NCI-H146 treated with DMSO at 0.1 percent for 48 hours (cell line): ENCODE data around the gene SH3GL1.

Experiments used
- DNase-seq: peaks from one replicate; lab custom pipeline; 2025; ENCODE audit not compliant: unreplicated experiment; lab: John Stamatoyannopoulos, UW

Gene SH3GL1

DNA sequence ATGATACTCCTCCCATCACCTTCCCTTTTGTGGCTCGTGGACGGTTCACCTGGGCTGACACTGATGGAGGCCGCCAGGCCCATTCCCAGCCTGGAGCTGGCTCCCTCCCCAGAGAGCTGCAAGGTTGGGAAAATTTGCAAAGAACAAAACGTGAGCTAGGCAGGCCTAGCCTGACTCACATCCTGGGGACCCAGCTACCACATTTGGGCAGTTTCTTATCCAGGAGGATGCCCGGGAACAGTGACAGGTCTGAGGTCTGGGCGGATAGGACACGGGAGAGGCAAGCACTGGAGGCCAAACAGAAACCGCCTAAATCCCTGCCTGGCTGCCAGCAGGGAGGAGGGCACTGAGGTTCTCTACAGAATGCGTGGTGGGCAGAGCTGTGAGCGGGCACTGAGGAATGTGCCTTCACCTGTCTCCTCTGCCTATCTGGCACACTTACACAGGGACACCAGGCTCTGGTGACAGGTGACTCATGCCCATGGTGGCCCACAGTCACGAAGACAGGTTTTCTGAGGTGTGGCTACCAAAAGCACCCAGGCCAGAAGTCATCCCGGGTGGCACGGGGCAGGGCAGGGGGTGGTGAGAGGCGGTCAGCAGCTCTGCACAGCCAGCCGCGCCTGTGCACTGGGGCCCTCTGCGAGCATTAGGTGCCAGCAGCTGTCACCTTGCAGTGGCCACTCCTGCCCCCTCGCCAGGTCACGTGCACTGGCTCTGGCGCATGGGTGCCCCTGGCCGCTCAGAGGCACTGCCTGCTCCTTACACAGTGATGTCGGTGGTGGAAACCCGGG, 23.2 kb downstream of the SH3GL1 start:
- DNase-seq: no peak

DNA sequence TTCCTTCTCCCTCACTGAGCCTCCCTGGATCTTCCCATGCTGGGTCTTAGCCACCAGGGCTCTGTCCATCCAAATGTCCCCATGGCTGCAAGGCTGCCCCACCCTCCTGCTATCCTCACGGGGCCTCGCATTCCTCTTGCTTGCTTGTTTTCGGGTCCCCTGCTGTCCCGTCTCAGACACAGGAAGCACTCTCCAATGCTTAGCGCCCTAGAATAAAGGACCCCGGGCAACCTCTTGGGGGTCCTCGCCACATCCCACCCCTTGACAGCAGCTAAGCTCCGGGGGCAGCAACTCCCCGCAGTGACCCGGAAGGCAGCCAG, 23.7 kb downstream of the SH3GL1 start:
- DNase-seq: no peak

DNA sequence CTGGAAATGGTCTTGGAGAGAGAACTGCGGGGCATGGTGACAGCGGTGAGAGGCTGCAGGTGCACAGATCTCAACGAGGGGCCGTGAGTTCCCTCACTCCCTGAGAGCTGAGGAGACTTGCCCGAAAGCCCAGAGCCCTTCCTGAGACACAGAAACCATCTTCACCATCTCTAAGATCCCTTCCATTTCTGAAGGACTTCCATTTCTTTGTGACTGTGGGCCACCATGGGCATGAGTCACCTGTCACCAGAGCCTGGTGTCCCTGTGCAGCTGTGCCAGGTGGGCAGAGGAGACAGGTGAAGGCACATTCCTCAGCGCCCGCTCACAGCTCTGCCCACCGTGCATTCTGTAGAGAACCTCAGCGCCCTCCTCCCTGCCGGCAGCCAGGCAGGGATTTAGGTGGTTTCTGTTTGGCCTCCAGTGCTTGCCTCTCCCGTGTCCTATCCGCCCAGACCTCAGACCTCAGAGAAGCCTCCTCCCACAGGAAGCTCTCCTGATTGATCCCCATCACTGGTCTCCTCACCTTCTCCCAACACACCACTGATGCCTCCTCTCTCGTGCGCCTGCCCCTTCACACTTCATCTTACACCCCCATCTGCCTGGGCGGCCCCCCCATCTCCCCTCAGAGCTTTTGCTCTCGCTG, 24.2 kb downstream of the SH3GL1 start:
- no peak for DNase-seq

DNA sequence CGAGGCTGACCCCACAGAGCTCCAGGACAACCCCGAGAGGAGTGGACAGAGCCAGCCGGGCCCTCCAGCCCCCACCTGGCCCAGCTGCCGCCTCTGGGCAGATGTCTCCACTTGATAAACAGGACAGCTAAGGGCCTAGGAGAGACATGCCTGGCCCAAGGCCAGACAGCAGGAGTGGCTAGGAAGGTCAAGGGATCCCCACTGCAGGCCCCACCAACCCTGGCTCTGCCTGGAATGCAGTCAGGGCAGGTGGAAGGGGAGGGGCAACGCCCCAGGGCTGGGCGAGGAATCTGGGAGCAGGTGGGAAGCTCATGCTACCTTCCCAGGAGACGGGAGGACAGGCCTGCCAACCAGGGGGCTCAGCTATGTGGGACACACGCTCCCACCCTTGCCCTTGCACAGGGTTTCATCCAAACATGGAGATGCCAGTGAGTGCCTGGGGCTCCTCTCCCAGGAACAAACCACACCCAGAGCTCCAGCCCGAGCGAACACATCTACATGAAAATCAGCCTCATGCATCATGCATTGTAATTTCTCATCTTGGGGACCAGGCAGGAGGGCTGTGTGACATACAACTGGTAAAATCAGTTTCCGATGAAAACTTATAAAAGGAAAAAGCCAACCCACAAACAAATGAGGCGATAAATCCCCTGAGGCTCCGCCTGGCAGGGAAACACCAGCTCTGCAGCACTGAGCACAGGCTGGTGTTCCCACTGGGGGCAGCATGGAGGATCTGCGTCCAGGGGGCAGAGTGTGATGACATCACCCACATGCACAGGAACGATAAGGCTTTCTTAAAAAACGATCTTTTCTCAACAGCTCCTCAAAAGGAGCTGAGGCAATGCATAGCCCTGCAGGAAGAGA, 25.0 kb downstream of the SH3GL1 start:
- peak; percentile 4 for DNase-seq

DNA sequence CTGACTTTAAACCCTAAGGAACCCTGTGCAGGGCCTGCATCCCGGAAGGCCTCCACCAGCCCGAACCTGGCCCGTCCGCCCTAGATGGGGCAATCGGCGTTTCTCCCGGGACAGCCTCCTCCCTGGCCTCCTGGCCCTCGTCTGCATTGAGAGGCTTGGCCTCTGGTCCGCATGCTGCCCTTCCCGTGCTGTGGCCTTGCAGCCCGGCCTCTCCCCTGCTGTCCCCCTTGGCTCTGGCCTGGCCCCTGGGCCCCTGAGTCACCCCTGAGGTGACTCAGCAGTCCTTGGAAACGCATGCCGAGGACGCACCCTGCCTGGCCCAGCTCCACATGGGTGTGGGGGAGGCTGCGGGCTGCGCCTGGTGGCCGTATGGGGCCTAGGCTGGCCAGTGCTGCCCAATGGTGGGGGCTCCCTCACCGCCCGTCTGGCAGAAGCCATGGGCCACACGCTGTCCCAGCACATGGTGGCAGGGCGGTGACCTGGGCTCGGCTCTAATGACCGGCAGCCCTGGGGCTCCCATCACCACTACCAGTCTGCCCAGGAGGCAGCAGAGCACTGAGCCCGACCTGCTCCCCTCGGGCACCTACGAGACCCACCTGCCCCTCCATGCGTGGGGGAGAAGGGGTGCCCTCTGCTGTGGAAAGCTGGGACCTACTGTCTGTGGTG, 25.7 kb downstream of the SH3GL1 start:
- no peak for DNase-seq

DNA sequence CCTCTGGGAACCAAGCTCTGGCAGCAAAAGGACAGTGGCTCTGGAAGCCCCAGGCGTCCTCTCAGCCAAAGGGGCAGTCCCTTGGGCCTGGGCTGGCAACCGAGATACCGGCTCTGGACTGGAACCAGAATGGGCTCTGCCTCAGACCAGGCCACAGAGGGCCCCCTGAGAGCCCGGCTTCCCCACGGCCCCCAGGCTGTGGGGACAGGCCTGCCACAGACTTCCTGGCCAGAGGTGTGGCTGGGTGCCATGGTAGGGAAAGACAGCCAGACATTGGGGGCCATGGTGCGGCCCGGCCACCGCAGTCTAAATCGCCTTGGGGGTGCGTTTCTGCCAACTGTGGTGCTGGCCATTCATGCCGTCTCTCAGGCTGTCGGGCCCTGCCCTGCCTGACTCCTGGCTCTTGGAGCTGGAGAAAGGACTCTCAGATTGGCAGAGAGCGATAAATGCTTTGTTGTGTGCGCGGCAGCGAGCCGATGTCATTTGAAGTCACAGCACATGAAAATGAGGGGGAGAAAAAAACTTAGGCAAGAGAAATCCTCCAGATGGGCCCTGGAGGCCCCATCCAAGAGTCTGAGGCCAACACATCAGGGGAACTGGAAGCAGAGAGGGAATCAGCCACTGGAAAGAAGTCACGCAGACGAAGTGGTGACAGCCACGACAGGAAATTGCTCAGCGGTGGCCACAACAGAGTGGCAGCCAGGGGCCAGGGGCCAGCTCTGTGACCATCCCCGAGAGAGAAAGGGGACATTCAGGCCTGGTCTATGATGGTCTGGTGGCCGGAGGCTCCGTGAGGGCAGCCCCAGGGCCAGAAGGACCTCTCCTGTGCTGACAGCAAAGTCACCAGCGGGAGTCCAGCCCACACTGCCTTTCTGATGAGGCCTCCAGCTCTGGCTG, 26.5 kb downstream of the SH3GL1 start:
- no peak for DNase-seq

DNA sequence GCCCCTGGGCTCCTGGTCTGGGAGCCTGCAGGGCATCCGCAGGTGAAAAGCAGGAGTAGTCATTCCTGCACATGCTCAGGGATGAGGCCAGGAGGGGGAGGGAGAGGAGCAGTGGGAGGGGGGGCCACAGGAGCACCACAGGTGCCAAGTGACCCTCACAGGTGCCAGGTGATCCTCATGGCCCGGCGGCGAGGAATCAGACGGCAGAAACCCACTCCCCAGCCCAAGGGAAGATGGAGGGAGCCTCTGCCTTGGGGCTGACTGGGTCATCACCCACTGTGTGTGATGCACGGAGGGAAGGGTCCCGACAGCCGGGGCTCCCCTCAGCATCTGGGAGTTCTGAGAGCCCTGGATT, 27.4 kb downstream of the SH3GL1 start:
- DNase-seq: no peak

DNA sequence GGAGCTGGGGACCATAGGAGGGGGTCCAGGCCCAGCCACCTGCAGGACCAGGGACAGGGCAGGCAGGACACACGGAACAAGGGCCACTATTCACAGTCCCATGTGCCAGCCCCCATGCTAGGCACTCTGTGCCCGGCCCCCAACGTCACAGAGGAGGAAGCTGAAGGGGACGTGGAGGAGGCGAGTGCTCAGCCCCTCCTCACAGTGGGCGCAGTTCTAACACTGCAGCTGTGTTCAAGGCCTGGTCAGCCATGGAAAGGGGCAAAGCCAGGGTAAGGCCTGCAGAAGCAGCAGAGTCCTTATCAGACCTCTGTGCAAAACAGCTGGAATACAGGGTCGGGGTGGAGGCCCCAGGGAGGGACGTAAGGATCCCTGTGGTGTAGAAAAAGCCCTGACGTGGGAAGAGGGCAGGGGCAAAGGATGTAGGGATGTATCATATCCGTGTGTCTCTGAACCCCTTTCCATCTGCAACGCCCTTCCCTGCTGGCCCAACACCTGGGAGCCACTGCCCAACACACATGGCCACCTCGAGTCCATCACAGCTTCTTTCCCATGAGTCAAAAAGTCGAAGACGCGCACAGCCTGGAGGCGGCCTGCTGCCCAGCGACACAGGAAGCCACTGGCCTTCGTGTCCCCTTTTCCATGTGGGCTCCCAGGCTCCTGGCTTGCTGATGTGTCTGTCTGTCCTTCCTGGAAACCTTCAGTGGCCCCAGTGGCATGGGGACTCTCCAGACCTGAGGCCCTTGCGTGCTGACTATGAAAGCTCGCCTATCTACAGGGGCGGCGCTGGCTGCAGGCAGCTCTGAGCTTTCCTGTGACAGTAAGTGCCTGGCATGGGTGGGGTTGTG, 28.0 kb downstream of the SH3GL1 start:
- no peak for DNase-seq

DNA sequence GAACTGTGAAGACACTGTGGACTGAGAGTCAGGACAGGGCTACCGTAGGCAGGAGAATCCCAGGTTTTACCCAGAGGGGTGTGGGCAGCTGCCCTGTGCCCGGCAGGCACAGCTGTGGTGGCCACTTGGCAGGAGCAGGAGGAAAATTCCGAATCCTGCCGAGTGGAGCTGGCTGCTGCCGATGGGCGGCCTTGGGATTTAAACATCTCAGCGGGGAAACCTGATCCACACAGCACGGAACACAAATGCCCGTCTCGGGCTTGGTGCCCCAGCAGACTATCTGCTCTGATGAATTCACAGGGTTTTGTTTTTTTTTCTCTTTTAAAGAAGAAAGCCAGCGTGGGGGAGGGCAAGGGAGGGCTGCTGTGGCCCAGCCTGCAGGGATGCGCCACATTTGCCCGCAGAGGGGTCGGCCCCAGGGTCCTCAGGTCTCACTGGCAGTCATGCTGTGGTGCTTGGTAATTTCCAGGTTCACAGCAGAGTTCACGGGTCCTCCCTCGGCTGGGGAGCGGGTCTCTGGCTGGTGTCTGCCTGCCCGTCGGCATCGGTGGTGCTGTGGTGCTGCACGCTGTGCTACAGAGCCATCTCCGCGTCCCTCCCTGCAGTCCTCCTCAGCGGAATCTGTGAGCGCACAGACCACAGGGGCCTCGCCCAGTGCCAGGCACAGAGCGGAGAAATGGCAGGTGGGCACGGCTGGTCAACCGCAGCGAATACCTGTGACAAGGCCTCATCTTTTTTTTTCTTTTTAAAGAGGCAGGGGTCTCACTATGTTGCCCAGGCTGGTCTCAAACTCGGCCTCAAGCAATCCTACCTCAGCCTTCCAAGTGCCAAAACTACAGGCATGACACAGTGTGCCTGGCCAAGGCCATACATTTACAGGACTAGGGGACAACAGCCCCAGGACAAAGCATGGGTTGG, 28.8 kb downstream of the SH3GL1 start:
- no peak for DNase-seq

DNA sequence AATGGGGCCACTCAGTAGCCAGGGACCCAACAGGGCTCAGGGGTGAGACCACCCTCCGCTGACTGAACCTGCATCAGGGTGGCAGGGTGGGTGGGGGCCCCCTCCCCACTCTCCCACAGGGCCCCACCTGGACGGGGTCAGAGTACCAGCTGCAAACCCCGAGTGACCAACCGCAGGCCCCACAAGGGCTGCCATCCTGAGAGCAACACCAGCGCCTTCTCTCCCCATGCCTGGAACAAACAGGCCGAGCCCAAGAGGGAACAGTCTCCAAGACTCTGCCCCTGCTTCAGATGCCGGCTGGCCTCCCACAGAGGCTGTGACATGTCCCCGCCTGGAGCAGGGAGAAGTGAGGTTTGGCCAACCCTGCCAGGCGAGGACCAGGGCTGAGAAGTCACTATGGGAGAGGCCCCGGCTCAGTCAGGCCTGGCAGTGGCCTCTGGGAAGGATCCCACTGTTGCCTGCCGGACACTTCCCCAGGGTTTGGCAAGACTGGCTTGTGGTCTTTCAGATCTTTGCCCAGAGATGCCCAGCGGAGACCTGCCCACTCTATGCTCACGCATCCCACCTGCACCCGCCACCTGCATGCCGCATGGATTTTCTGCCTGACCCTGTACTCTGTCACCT, 29.8 kb downstream of the SH3GL1 start:
- DNase-seq: no peak

DNA sequence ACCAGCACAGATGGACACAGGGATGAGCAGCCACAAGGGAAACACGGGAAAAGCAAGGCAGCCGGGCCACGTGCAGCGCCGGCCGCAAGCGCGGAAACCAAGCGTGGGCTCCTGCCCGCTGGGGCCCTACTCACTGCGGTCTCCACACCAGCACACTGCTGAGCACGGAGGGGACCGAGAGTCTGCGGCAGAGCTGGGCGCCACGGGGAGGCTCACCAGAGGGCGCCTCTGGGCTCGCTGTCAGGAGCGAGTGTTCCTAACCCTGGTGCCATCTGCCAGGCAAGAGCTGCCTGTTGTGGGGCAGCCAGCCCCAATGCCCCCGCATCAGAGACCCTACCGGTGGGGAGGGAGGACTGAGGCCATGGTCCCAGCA, 30.5 kb downstream of the SH3GL1 start:
- DNase-seq: no peak

DNA sequence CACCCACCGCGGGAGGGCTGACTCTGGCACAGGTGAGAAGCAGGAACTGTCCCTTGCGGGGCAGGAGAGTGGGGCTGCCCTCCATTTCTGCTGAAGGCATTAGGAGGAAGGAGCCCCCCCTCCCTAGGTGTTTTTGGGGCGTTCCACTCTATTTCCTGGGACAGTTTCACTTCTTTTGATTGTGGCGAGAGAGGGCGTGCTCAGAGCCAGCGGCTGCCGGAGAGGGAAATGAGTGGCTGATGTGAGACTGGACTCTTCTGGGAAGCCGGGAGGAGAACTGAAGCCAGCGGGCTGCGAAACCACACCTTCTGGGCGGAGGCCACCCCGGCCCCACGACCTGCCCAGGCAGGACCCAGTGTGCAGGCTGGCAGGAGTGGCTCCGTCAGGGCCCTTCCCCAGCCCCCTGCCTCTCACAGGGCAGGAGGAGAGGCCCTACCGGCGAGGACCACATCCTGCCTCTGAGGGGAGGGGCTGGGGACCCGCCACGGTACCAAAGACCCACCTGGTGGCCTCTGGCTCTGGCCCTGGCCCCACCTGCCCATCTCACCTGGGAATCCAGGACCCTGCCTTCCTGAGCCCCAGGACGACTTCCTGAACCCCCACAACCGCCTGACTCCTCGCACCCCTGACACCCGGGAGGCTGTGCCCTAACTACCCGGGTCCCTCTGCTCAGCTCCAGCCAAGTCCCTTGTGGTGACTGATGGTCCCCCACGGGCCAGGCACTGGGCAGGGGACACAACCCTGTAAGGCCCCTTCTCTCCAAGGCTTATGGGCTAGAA, 31.0 kb downstream of the SH3GL1 start:
- no peak for DNase-seq

DNA sequence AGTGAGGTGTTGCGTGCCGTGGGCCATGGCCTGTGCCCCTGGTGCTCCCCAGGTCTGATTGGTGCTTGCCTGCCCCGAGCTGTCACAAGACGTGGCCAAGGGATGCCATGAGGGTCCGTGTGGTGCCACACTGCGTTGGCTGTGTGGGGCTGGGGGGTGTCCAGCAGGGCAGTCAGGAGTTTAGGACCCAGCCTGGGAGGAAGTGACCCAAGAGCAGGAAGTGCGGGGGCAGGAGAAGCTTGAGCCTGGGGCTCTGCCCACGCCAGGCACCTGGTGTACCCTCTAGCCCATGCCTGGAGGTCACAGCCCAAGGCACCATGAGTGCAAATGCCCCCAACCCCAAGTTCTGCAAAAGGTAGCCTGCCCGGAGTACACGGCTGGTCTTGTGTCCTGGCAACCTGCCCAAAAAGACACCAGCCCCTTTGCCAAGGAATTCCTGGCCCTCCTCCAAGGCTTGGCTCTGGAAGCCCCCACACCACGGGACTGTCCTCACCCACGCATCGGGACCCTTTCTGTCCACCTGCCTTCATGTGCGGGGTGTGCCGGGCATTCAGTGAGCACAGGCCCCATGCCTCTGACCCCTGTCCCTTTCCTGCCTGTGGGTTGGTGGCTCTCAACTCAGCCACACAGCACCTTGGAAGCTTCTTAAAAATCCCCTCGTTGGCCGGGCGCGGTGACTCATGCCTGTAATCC, 32.1 kb downstream of the SH3GL1 start:
- DNase-seq: no peak

DNA sequence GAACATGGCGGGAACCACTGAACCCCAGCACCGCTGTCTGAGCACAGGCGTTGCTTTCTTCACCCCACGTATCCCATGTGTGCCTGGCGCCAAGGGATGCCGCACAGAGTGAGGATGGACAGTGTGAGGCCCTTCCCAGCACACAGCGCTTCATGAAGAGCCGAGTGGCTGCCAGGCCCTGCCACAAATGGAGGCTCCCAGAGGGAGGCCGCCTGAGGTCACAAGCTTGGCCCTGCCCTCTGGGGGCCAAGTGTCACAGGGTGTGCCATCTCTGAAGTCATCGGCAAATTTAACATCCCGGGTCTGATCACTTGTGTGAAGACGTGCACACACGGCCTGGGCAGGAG, 32.6 kb downstream of the SH3GL1 start:
- DNase-seq: no peak

DNA sequence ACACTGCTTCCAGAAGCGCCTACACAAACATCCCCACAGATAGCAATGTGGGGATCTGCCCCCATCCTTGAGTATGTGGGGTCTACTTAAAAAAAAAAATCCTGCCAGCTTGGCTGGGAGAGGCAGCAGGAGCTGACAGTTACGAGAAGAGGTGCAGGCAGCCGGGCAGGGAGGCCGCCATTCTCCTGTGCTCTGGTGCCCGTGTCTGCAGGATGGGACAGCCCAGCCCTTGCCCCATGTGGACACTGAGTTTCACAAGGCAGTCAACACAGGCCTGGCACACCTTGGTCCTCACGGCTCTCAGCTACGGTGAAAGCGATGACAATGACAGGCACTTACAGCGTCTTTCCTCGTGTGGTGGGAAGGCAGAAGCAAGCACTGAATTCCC, 33.0 kb downstream of the SH3GL1 start:
- no peak for DNase-seq

DNA sequence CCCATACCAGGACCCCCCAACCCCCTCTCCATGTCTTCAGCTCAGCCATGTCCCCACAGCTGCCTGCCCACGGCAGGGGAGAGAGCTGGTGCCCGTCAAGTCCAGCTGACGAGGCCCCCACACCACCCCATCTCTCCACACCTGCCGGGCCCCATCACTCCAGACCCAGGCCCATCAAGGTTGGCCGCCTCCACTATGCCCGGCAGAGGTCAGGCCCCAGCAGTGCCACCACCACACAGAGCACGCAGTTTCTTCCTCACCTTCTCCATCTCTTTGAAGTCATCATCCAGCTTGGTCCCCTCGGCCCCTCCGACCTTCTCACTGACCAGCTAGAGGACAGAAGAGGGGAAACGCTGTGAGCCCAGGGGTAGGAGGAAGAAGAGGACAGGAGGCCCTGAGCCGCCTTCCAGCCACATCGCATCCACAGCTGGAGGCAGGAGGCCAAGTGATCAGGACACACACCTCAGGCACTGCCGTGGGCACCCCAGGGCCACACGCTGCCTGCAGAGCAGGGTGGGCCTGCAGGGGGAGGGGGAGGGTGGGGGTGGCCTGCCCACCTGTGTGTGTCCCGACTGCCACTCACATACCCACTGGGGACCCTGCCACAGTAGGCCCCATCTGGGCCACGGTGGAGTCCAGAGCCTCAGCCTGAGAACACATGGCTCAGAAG, 33.5 kb downstream of the SH3GL1 start:
- DNase-seq: no peak
